NCI-H460 (cell line): ENCODE results near the gene PGM5. TPM values are rescaled to one million over a fixed set of nuclear protein-coding genes. Genes with fewer than 3 reads are reported as not detected.

Source experiments
- DNase-seq: peaks from one replicate; pipeline ENCODE4 v3.0.0-alpha.2; 2016; ENCODE audit warnings: low read depth; ENCODE audit errors: extremely low read depth
- total RNA-seq: library from RNA; depleted of rRNA; stranded (reverse); fragments of >200 nt; shearing (Covaris generic); gene quantifications from 2 replicates; pipeline ENCODE4 v1.2.3, GENCODE V29; 2014

PGM5 gene
- total RNA-seq, 1 experiment from 2014 or later = 0.07 TPM

GRCh38 chr9:68429631-68430030 lies 73.2 kb downstream of the PGM5 start:
- DNase-seq = no peak

- no peak for DNase-seq
Observed at GRCh38 chr9:68431307-68431706, 74.9 kb downstream of the PGM5 start.

- no peak for DNase-seq
Observed at GRCh38 chr9:68433531-68434110, 77.2 kb downstream of the PGM5 start.

- DNase-seq = no peak
Observed at GRCh38 chr9:68437785-68438184, 81.4 kb downstream of the PGM5 start.

- DNase-seq = no peak
Observed at GRCh38 chr9:68443624-68444023, 87.2 kb downstream of the PGM5 start.

- no peak for DNase-seq
Observed at GRCh38 chr9:68446836-68447235, 90.4 kb downstream of the PGM5 start.

GRCh38 chr9:68447611-68448010 lies 91.2 kb downstream of the PGM5 start:
- no peak for DNase-seq

- no peak for DNase-seq
Observed at GRCh38 chr9:68454579-68455334, 98.3 kb downstream of the PGM5 start.

- no peak for DNase-seq
Observed at GRCh38 chr9:68455451-68455850, 99.0 kb downstream of the PGM5 start.

GRCh38 chr9:68457803-68458202 lies 101.4 kb downstream of the PGM5 start:
- no peak for DNase-seq

GRCh38 chr9:68458918-68459317 lies 102.5 kb downstream of the PGM5 start:
- no peak for DNase-seq

- DNase-seq = no peak
Observed at GRCh38 chr9:68462105-68462775, 105.8 kb downstream of the PGM5 start.

GRCh38 chr9:68470067-68470466 lies 113.7 kb downstream of the PGM5 start:
- DNase-seq = no peak

- no peak for DNase-seq
Observed at GRCh38 chr9:68470634-68471033, 114.2 kb downstream of the PGM5 start.

GRCh38 chr9:68472119-68472518 lies 115.7 kb downstream of the PGM5 start:
- no peak for DNase-seq

- no peak for DNase-seq
Observed at GRCh38 chr9:68473790-68474189, 117.4 kb downstream of the PGM5 start.

GRCh38 chr9:68476422-68476821 lies 120.0 kb downstream of the PGM5 start:
- no peak for DNase-seq

GRCh38 chr9:68476847-68477246 lies 120.4 kb downstream of the PGM5 start:
- DNase-seq = no peak

GRCh38 chr9:68480807-68481206 lies 124.4 kb downstream of the PGM5 start:
- no peak for DNase-seq

GRCh38 chr9:68482548-68482947 lies 126.1 kb downstream of the PGM5 start:
- DNase-seq = no peak

- no peak for DNase-seq
Observed at GRCh38 chr9:68488126-68488525, 131.7 kb downstream of the PGM5 start.

- DNase-seq = no peak
Observed at GRCh38 chr9:68489646-68490045, 133.2 kb downstream of the PGM5 start.
